OCI-LY1 (cell line): ENCODE measurements around the gene SUCNR1.

Experiments
- H2AFZ ChIP-seq: fragments of 200-600 bp; sonication (generic), shearing (Covaris generic); 2 replicates; pipeline ENCODE4 v1.6.0; 2014; ENCODE audit warnings: antibody characterized with exemption, mild to moderate bottlenecking, low read length
- H3F3A ChIP-seq: fragments of 200-600 bp; sonication (generic), shearing (Covaris generic); 2 replicates; pipeline ENCODE4 v1.6.0; 2014; ENCODE audit warnings: mild to moderate bottlenecking, antibody characterized with exemption, low read length, moderate library complexity; ENCODE audit not compliant: insufficient read depth
- H3K27ac ChIP-seq: fragments of 200-600 bp; sonication (generic); 2 replicates; pipeline ENCODE4 v1.5.1; 2014; ENCODE audit warnings: low read length, mixed run types, mild to moderate bottlenecking, low read depth; ENCODE audit not compliant: poor library complexity, severe bottlenecking
- H3K27me3 ChIP-seq: fragments of 200-600 bp; sonication (generic); 2 replicates; pipeline ENCODE4 v1.6.0; 2014; ENCODE audit warnings: antibody characterized with exemption, mild to moderate bottlenecking, low read length, moderate library complexity; ENCODE audit not compliant: insufficient read depth
- H3K36me3 ChIP-seq: fragments of 200-600 bp; sonication (generic); 2 replicates; pipeline ENCODE4 v1.6.1; 2014; ENCODE audit warnings: mild to moderate bottlenecking, antibody characterized with exemption, low read length, moderate library complexity, mixed read lengths; ENCODE audit not compliant: insufficient read depth
- H3K4me1 ChIP-seq: fragments of 200-600 bp; sonication (generic); 2 replicates; pipeline ENCODE4 v1.5.1; 2014; ENCODE audit warnings: mild to moderate bottlenecking, low read length, moderate library complexity; ENCODE audit not compliant: insufficient read depth, severe bottlenecking
- H3K4me2 ChIP-seq: fragments of 200-600 bp; sonication (generic), shearing (Covaris generic); 2 replicates; pipeline ENCODE4 v1.6.1; 2014; ENCODE audit warnings: low read length
- H3K4me3 ChIP-seq: fragments of 200-600 bp; sonication (generic); 2 replicates; pipeline ENCODE4 v1.5.1; 2014; ENCODE audit warnings: low read length, low read depth, mild to moderate bottlenecking, mixed read lengths; ENCODE audit not compliant: poor library complexity, severe bottlenecking
- H3K79me2 ChIP-seq: fragments of 200-600 bp; shearing (Covaris generic); 2 replicates; pipeline ENCODE4 v1.6.1; 2016; ENCODE audit warnings: mixed run types, low read length, mixed read lengths; ENCODE audit not compliant: insufficient read depth
- H3K9ac ChIP-seq: fragments of 200-600 bp; sonication (generic), shearing (Covaris generic); 2 replicates; pipeline ENCODE4 v1.6.1; 2014; ENCODE audit warnings: mild to moderate bottlenecking, low read length, mixed read lengths
- H3K9me2 ChIP-seq: fragments of 200-600 bp; sonication (generic), shearing (Covaris generic); 2 replicates; pipeline ENCODE4 v1.6.1; 2014; ENCODE audit warnings: low read depth, mild to moderate bottlenecking, low read length, mixed read lengths
- H3K9me3 ChIP-seq: fragments of 200-600 bp; shearing (Covaris generic); 2 replicates; pipeline ENCODE4 v1.6.1; 2014; ENCODE audit warnings: low read length, mixed read lengths
- H4K20me1 ChIP-seq: fragments of 200-600 bp; sonication (generic), shearing (Covaris generic); 2 replicates; pipeline ENCODE4 v1.6.0; 2016; ENCODE audit warnings: mild to moderate bottlenecking, low read length; ENCODE audit not compliant: insufficient read depth
- CTCF ChIP-seq: fragments of 200-600 bp; sonication (generic), shearing (Covaris generic); IDR thresholded peaks from 2 replicates; pipeline ENCODE4 v1.5.1; 2017; ENCODE audit warnings: mild to moderate bottlenecking, antibody characterized with exemption, low read length, moderate library complexity, mixed read lengths
- EZH2 ChIP-seq: fragments of 200-600 bp; sonication (generic), shearing (Covaris generic); IDR thresholded peaks from 2 replicates; pipeline ENCODE4 v1.8.0; 2017; ENCODE audit warnings: borderline replicate concordance, mixed run types, mild to moderate bottlenecking, antibody characterized with exemption, low read length, moderate library complexity, mixed read lengths

The SUCNR1 gene

GRCh38 chr3:151852074-151852811, 21.2 kb upstream of the SUCNR1 start:
- Histone ChIP-seq H3K36me3 (no peaks in the 10 kb centered on the region), H3K9me2 (no peaks in the 10 kb centered on the region), H3K27me3 (no peaks in the 10 kb centered on the region), H3K4me1 (no peaks in the 10 kb centered on the region), H3F3A (no peaks in the 10 kb centered on the region), H4K20me1 (peaks cover 3% of the 10 kb centered on the region; the same call in 1 of the 2 replicates), H3K79me2 (no peaks in the 10 kb centered on the region), H3K9ac (no peak overlapping the region), H2AFZ (no peak overlapping the region), H3K4me2 (no peak overlapping the region), H3K9me3 (no peaks in the 10 kb centered on the region), H3K4me3 (no peak overlapping the region), H3K27ac (no peak overlapping the region)
- TF ChIP-seq EZH2 (no peak), CTCF (no peak)

- Histone ChIP-seq H3K9me2 (no peaks in the 10 kb centered on the region), H3K79me2 (no peaks in the 10 kb centered on the region), H2AFZ (no peak overlapping the region), H3K27ac (no peak overlapping the region), H3K9me3 (no peaks in the 10 kb centered on the region), H3K4me2 (no peak overlapping the region), H4K20me1 (peaks cover 3% of the 10 kb centered on the region; the same call in 1 of the 2 replicates), H3F3A (no peaks in the 10 kb centered on the region), H3K4me3 (no peak overlapping the region), H3K36me3 (no peaks in the 10 kb centered on the region), H3K4me1 (no peaks in the 10 kb centered on the region), H3K9ac (no peak overlapping the region), H3K27me3 (no peaks in the 10 kb centered on the region)
- TF ChIP-seq EZH2 = no peak
- no peak for TF ChIP-seq CTCF
These were observed 17.3 kb upstream of the SUCNR1 start for GRCh38 chr3:151856118-151856517.

GRCh38 chr3:151856641-151857040, 16.8 kb upstream of the SUCNR1 start:
- Histone ChIP-seq H3K36me3 (no peaks in the 10 kb centered on the region), H3K4me3 (no peak overlapping the region), H3K27me3 (no peaks in the 10 kb centered on the region), H3F3A (no peaks in the 10 kb centered on the region), H3K79me2 (no peaks in the 10 kb centered on the region), H3K4me1 (no peaks in the 10 kb centered on the region), H3K9ac (no peak overlapping the region), H3K9me2 (no peaks in the 10 kb centered on the region), H4K20me1 (peaks cover 3% of the 10 kb centered on the region; the same call in 1 of the 2 replicates), H2AFZ (no peak overlapping the region), H3K4me2 (no peak overlapping the region), H3K9me3 (no peaks in the 10 kb centered on the region), H3K27ac (no peak overlapping the region)
- TF ChIP-seq CTCF (no peak), EZH2 (no peak)
